HG03378 (cell line): Measurements from ENCODE around the gene PRXL2A.
"Not testable (repeated sequence)": the region's sequence is repeated elsewhere in the genome, so short reads cannot be mapped to it uniquely, and the experiment has no call there.

Experiments used
- ATAC-seq: cut with Tn5 transposase; IDR thresholded peaks from one replicate; pipeline ENCODE4 v1.9.1; 2021; ENCODE audit warnings: mild to moderate bottlenecking, moderate library complexity; ENCODE audit not compliant: unreplicated experiment

PRXL2A gene

DNA sequence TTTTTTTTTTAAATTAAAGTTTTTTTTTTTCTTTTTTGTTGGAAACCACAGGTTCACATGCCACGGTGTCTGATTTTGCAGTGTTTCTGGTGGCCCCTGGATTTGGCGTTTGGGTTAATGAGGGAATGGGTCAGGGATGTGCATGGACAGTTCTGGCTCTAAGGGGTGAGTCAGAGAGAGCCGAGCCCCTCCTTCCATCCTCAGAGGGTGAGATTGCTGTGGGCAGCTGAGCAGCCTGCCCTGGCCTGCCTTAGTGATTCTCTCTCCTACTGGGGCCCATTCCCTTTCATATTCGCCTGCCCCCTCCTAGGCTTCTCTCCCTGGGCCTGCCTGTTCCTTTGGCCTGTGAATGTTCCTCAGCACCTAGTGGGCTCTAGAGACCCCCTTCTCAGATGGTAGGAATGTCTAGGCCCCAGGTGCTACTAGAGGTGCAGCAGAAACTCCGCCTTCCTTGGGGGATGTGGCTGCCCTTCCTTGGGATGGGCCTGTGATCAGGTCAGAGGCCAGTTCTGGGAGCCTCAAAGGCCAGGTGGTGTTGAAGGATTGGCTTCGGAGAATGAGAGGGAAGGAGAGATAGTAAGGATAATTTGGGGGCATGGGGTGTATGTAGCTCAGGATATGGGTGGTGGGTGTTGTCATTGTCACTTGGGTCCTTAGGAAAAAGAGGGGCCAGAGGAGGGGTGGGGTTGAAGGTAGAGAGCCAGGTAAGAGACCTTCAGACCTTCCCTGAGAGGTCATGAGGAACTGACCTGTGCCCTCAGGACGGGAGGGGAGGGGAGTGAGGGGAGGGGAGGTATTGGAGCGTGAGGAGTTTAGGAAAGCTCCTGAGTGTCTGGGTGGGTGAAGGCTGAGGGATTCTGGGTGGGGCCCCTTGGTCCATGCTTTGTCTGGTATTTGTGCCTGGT, 65.6 kb downstream of the PRXL2A start:
- no peak for ATAC-seq

DNA sequence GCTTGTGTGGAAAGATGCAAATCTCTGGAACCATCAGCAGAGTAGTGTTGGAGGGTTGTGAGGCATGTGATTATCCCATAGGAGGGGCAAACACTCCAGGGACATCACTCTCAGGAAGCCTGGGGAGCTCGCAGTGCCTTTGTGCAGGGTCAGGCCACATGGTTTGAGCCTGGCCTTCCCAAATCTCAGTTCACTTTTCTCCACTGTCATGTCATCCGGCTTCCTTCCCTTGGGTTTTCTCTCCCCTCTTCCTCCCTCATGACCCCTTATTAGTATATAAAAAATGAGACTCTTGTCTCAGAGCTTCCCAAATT, 66.2 kb downstream of the PRXL2A start:
- ATAC-seq: no peak

DNA sequence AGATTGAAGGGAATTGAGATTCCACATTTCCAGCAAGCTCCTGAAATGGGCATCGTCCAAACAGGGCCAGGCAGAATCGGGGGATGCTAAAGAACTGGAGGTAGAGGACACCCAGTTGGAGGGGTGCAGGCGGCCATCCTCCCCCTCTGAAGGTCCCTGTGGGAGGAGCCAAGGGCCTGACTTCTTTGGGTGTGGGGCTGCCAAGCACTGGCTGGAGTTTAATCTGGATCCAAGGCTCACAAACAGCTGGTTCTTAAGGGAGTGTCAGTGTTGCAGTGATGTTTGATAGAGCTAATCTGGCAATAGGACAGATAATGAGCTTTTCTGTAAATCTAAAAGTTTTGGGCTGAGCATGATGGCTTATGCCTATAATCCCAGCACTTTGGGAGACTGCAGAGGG, 66.6 kb downstream of the PRXL2A start:
- ATAC-seq: no peak

DNA sequence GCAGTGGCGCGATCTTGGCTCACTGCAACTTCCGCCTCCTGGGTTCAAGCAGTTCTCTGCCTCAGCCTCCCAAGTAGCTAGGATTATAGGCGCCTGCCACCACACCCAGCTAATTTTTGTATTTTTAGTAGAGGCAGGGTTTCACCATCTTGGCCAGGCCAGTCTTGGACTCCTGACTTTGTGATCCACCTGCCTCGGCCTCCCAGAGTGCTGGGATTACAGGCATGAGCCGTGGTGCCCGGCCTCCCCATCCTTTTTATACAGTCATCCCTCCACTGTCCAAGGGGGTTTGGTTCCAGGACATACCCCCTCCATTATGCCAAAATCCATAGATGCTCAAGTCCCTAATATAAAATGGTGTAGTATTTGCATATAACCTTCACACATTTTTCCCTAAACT, 67.3 kb downstream of the PRXL2A start:
- ATAC-seq: not testable (repeated sequence)

DNA sequence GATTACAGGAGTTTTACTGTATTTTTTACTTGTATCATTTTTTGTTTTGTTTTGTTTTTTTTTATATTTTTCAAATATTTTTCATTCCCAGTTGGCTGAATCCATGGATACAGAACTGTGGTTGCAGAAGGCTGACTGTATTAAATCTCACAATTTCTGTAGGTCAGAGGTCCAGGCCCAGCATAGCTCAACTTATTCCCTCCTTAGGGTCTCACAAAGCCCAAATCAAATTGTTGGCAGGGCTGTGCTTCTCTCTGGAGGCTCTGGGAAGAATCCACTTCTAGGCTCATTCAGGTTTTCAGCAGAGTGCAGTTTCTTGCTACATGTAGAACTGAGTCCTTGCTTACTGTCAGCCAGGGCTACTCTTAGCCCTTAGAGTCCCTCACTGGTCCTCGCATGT, 68.3 kb downstream of the PRXL2A start:
- no peak for ATAC-seq

DNA sequence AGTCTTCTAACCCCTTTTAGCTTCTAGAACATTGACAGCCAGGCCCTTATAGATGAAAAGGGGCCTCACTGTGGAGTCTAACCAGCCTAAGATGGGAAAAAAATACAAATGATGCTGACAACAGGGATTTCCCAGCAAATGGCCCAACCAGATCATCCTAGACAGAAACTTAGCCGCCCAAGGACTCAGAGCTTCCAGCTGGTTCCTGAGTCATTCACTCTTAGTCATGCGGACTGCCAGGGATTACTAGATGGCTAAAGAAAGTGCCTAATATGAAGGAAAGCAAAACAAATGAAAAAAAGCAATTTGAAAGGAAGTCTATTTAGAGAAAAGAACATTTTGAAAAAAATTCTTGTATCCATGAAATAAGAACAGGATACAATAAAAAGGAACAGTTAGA, 69.5 kb downstream of the PRXL2A start:
- ATAC-seq: no peak

DNA sequence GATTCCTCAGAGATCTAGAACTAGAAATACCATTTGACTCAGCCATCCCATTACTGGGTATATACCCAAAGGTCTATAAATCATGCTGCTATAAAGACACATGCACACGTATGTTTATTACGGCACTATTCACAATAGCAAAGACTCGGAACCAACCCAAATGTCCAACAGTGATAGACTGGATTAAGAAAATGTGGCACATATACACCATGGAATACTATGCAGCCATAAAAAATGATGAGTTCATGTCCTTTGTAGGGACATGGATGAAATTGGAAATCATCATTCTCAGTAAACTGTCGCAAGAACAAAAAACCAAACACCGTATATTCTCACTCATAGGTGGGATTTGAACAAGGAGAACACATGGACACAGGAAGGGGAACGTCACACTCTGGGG, 72.0 kb downstream of the PRXL2A start:
- ATAC-seq: not testable (repeated sequence)

DNA sequence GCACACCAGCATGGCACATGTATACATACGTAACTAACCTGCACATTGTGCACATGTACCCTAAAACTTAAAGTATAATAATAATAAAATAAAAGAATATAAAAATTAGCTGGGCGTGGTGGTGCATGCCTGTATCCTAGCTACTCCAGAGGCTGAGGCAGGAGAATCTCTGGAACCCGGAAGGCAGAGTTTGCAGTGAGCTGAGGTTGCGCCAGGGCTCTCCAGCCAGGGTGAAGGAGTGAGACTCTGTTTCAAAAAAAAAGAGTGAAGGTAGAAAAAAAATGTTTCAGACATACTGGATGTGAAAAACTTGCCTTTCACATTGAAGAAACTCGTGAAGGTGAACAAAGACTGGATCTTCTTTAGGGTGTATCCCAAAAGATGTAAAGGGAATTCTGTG, 72.5 kb downstream of the PRXL2A start:
- ATAC-seq: no peak

DNA sequence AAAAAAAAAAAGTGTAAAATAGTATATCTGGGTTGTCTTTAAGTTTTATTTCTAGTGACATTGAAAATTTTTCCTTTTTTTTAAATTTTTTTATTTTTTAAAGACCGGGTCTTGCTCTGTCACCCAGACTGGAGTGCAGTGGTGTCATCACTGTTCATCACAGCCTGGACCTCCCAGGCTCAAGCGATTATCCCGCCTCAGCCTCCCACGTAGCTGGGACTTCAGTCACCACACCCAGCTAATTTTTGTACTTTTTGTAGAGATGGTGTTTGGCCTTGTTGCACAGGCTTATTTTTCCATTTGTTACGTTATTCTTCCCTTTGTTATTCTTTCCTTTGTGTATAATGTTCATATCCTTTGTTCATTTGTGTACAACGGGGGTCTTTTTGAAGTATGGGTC, 75.9 kb downstream of the PRXL2A start:
- no peak for ATAC-seq

DNA sequence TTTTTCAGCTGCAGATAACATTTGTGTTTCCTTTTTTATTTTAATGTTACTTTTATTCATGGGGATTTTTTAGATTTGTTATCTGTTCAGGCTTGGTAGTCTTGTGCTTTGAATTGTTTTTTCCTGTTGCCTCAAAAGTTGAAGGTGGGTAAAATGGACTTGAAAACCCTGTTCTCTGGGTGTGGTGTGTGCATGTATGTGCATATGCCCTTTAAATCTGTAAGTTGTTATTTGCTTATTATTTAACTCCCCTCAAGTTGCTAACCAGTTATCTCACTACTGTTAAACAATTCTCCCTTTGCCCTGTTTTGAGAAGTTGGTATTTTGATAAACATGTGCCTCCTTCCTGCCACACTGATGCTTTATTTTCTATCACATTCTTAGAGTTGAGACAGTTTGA, 76.3 kb downstream of the PRXL2A start:
- ATAC-seq: no peak

DNA sequence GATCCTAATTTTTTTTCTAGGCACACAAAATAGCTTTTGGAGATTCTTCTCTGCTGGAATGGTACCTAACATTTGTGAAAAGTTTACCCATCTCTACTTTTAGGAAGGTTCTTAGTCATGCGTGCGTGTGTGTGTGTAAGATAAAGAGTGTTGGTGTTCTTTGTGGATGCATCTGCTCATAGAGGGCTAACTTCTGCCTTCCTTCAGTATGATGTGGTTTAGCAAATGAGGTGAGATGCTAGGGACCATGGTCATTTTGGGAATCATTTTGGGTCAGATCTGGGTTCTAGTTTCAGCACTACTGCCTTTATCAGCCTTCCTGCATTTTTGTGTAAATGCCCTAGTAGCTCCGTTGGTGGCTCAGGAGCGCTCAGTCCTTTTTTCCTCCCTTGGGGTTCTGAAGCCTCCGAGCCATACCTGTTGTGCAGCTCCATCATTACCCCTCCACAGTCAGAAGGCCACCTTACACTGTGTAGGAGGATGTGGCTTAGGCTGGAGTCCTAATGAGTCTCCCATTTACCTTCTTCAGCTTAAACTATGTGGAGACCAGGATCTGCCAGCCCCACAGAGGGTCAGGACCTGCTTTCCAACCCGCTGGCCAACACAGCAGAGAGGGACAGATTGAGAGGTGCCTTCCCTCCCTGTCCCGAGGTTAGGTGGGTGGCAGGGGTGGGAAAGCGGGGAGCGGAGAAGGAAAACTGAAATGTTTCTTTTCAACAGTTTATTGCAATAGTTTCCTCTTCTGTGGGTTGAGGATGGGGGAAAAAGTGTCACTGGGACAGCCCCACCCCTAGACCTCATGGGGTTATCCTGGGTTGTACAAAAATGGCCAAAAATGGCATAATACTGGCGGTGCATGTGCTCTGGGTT, 77.0 kb downstream of the PRXL2A start:
- no peak for ATAC-seq

DNA sequence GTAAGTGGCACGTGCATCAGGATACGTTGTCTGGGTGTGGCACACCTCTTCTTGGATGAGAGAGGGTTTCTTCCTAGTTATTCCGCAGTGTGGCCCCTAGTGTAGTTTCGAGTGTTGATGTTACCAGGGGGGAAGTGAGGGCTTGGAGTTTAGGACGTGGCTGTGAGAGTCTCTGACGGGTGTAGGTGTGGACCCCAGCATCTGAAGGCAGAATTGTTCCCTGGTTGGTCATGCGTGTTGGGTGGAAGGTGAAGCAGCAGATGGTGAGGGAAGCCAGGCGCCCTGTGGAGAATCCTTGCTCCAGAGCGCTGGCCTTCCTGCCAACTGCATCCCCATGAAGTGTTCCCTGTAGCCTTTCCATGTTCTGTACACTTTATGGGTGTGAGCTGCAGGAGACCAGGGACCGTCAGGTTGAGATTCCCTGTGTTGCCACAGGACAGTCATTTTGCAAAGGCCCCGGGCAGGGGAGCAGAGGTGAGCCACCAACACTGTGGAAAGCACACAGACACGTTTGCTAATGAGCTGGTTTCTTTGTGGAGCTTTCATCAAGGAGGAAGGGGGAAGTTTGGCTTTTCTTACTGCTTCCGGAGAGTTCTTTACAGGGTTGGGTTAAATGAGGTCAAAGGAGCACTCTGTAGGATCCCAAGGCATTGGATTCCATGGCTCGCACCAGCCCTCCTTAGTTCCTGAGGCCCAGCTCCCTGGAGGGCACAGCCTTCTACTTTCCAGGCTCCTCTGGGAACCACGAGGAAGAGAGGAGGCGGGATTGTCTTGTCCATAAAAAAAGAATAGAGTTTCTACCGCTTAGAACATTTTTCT, 77.8 kb downstream of the PRXL2A start:
- ATAC-seq: no peak
